CD1c-positive myeloid dendritic cell (primary cell): ENCODE results near the gene NCOA5.

Experiments used
- DNase-seq: peaks from one replicate; pipeline ENCODE4 v3.0.0-alpha.2; 2016; ENCODE audit errors: extremely low spot score

NCOA5 gene

DNA sequence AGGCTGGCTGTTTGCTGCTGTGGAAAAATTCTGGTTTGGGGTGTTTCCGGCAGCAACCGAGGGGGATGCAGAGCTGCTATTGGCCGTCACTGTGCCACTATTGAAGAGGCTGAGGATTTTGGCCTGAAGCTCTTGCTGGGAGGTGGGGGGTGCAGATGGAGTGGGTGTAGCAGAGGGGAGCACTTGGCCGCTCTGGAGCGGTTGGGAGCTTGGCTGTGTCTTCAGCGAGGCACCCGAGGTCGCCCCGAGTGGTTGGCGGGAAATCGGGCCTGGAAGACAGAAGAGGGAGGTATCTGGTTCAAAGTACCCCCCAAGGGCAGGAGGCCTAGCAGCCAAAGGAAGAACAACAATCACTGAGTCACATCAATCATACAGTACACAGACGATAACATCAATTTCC, 27.1 kb downstream of the NCOA5 start:
- DNase-seq: no peak

DNA sequence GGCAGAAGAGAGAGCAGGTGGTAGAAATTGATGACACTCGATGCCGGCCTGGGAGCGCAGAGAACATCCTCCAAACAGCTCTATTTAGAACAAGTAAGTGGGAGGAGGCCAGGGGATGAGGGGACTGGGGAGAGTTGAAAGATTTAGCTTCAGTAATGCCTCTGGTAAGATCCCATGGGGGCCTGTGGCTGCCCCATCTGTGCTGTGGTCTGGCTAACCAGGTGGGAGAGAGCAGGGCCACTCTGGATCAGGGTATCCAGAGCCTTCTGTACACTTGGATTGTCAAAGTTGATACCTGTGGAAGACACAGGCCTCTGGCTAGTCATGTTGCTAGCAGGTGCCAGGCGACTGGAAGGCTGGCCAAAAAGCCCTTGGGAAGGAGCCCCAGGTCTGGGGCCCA, 27.6 kb downstream of the NCOA5 start:
- DNase-seq: no peak

DNA sequence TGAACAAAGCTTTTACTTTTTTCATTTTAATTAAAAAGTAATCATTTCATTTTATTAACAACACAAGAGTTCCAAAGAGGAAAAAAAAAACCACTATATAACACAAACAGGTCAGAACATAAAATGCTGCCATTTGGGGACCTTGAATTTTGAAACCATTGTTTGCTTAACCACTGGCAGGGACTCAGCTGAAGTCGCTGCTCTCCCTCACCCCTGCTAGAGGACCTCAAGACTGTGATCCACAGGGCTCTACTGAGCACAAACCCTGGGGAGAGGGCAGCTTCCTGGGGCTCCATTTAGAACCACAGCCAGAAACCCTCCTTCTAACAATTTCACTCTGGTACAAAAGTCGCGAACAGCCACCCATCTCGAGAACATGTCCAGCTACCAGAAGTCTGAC, 28.8 kb downstream of the NCOA5 start:
- DNase-seq: no peak

DNA sequence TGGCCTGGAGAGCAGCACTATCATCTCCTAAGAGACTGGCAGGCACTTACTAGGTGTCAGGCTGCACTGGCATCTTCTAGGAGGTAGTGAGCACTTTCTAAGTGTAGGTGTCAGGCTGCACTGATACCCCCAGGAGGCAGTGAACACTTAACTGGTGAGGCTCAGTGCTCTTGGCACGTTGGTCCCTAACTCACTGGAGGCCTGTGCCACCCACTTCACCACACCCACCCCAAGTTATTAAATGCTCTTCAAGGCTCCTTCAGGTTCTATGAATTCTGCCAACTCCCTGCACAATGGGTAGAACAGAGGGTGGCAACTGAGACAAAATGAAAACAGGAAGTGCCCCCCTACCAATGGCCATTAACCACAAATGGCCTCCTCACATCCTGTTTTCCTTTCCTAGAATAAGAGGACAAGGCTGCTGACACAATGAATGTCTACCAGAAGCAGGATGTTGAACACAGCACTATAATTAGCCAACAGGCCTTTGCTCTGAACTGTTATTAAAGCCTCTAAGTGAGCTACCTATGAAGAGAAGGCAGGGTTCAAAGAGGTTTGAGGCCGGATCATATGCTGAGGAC, 29.4 kb downstream of the NCOA5 start:
- peak; percentile 89 for DNase-seq

DNA sequence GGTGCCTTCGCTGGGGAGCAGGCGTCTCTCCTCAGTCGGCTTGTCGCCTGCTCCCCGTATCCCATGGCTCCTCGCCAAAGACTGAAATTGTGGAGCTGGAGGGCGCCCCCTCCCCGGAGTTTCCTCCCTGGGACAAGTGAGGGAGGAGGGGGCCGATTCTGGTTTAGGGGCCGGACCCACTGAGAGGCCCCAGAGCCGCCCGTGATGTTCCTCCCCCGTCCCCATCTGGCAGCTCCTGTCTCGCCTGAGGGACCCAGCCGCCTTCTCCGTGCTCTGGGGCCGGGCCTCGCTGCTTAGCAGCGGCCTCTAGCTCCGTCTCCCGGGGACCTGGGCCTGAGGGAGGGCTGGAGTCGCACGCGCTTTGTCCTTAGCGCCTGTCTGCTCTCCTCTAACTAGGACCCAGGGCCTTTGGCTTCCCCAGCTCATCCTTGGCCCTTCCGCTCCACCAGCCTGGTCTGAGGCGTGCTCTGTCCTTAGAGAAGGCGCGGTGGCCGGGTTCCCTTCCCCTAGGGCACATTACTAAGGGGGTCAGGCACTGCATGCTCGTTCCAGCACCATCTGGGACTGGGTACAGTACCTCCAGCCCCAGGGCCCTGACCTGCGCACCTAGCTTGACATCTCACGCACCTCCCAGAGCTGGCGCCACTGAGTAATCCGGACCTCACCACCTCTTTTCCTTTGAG, 31.0 kb downstream of the NCOA5 start:
- DNase-seq: no peak

DNA sequence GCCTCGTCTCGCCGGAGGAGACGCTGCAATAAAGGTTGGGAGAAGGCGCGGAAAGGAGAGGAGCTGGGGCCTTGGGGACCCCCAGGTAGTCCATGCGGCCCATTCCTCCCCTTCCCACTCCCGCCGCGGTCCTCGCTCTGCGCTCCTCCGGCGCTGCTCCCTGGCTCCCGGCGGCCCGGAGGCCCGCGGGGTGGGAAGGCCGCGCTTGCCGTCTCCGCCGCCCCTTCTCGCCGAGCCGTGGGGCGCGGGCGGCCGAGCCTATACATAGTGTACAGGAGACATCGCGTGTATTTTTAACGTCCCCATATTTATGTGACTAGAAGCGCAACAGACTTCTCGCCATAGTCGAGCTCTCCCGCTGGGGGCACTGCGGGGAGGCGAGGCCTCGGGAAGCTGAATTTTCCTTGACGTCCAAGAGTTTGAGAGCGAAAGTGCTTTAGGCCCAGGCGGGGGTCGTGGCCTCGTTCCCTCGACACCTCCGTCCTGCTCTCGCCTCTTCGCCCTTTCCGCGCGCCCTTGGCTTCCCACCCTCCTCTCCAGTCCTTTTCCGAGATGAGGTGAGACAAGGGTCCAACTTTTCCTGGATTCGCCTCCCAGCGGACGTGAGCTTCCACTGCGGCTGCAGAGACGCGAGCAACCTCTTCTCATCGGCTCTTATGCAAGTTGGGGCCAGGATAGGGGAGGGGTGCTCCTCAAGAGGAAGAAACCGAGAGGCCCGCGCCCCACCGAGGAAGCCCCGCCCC, 31.7 kb downstream of the NCOA5 start:
- peak; percentile 52 for DNase-seq

DNA sequence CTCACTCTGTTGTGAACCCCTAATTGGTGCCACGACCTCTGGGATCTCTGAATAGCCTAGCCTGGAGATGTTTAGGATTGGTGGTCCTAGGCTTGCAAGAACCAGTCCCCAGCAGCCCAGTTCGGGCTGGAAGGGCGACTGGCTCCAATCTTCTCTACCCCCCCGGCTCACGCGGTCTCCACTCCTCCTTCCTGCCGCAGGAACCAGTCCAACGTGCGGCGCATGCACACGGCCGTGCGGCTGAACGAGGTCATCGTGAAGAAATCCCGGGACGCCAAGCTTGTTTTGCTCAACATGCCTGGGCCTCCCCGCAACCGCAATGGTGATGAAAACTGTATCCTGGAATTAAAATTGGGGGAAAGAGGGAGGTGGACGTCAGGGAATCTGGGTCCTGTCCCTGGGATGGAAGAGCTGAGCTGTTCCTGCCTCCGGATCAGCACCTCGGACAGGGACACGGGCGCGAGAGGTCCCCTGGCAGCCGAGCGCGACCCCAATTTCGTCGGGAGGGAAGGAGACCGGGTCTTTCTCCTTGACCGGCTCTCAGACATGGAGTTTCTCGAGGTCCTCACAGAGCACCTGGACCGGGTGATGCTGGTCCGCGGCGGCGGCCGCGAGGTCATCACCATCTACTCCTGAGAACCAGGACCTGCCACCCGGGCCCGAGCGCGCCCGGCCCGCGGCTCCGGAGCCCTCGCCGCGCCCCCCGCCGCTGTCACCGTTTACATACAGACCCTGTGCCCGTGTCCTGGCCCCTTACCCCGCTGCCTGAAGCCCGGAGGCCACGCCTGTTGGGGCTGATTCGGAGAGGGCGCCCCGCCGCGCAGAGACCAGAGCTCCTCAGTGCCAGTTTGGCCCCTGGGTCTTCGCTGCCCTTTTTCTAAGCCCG, 32.5 kb downstream of the NCOA5 start:
- DNase-seq: peak; percentile 24

DNA sequence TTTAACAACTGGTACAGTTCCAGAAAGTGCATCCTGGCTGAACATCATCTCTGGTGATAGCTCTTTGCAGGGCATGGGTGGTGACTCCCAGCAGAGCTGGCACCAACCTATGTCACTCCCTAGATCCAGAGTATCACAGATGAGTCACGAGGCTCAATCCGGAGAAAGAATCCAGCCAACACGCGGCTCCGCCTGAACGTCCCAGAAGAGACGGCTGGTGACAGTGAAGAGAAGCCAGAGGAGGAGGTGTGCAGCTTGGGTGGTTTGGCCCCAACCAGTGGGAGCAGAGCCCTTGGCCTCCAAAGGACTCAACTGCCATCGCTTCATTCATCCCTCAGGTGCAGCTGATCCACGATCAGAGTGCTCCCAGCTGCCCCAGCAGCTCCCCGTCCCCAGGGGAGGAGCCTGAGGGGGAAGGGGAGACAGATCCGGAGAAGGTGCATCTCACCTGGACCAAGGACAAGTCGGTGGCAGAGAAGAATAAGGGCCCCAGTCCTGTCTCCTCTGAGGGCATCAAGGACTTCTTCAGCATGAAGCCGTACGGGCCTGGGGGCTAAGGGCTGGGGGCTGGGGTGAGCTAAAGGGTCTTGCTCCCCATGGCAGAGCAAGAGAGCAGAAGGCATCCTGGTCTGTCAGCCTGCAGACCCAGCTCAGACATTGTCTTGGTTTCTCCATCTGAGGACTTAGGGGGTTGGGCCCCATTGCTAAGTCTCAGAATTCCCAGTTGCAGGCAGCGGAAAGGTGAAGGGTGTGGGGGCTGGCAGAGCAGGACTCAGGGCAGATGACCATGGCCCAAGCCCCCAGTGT, 33.5 kb downstream of the NCOA5 start:
- DNase-seq: no peak

DNA sequence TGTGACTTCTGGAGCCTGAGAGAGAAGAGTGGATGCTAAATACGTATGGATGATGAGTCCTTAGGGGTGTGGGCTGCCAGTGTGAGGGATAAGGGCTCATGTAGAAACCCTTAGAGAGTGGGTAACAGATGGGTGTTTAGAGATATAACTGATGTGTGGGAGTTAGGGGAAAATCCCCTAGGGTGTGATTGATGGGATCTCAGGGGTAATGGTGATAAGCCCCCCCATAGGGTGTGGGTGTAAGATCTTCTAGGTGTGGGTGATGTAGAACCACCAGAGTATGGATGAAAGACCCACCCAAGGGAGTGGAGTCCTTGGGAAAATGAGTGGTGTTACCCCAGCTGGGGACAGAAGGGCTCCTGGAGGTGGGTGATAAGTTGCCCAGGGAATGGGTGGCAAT, 34.5 kb downstream of the NCOA5 start:
- no peak for DNase-seq

DNA sequence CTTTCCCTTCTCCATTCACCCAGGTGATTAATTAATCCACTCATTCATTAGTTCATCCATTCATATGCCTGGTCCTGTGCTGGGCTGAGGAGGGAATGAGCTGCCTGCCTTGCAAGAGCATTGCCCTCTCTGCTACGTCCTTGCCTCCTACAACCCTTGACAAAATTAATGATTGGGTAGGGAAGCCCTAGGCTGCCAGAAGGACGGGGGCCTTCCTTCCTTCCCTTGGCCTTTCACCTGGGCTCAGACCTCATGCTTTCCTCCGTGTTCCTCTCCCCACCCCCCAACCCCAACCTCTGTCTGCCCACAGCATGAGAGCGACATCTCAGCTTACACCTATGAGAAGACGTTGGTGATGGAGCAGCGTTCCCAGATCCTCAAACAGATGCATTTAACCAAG, 35.2 kb downstream of the NCOA5 start:
- DNase-seq: no peak

DNA sequence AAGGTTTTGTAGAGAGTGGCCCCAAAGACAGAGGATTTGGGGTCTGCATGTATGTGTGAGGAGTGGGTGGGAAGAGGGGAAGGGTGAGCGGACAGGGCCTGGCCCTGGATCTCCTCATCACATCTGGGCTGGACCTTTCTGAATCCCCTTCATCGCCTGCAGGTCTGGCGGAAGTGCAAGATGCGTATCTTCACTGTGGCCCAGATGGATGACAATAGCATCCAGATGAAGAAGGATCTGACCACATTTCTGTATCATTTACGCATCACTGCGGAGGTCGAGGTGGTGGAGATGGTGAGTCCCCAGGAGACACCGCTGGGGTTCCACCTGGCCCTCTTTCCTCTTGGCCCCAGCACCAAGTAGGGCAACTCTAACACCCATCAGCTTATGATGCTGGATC, 36.3 kb downstream of the NCOA5 start:
- DNase-seq: no peak

DNA sequence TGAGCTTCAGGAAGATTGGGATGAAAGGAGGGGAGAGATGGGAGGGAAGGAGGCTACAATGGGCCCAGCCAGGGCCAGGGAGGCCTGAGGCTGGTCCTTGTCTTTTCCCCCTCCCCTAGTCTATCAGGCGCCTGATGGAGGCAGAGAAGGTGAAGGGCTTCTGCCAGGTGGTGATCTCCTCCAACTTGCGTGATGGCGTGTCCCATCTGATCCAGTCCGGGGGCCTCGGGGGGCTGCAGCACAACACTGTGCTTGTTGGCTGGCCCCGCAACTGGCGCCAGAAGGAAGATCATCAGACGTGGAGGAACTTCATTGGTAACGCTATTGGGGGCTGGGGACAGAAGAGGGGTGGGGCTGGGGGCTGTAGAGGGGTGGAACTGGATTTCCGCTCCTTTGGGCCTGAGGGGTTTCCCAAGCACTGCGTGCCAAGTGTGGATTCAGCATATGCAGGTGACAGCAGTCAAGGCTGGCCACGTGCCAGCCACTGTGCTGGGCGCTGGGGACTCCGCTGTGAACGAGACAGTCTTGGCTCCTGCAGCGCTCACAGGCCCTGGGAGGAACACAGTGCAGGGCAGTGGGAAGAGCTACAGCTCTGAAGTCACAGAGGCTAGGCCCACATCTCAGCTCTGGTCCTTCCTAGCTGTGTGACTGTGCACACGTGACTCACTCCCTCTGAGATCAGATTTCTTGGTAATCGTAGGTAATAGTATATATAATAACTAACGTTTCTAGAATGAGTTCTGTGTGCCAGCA, 38.0 kb downstream of the NCOA5 start:
- no peak for DNase-seq

DNA sequence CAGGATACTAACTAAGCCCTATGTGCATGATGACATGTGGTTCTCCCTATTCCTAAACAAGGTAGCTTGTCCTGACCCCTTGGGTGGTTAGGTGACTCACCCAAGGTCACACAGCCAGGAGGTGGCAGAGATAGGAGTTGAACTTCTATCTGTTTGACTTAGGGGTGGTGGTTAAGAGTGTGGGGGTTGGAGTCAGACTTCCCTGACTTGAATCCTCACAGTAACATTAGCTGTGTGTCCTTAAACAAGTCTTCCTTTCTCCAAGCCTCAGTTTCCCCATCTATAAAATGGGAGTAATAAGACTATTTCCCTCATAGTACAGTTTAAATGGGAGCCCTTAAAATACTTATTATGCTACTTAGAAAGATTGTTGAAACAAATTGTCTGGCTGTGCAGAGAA, 38.9 kb downstream of the NCOA5 start:
- no peak for DNase-seq

DNA sequence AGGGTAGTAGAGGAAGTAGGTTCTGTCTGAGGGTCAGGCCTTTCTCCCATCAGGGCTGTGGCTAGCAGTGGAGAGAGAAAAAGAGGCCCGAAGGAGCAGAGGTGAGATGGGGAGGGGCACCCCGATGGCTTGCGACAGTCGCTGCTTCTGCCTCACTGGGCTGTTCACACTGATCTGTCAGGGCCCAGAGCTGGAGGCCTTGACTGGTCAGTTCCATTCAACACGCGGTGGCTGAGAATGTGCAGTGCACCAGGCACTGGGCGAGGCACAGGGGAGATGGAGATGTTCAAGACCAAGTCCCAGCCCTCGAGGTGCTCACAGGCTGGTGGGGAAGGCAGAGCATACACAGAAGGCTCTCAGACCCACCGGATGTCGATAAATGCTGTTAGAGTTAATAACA, 39.3 kb downstream of the NCOA5 start:
- no peak for DNase-seq

DNA sequence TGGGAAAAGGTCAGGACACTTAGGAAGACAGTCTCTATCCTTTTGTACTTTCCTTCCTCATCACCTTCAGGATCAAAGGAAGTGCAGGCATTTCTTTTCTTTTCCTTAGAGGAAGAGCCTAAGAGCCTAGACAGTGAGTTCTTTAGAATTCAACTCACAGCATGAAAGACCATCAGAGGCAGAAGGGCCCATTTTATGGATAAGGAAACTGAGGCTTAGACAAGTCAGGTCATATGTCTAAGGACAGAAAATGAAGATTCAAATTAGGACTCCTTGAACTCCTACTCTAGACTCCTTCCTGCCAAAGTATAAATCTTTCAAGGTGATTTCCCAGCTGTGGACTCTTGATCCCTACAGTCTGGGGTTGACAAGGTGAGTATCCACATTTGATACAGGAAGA, 39.9 kb downstream of the NCOA5 start:
- DNase-seq: no peak

DNA sequence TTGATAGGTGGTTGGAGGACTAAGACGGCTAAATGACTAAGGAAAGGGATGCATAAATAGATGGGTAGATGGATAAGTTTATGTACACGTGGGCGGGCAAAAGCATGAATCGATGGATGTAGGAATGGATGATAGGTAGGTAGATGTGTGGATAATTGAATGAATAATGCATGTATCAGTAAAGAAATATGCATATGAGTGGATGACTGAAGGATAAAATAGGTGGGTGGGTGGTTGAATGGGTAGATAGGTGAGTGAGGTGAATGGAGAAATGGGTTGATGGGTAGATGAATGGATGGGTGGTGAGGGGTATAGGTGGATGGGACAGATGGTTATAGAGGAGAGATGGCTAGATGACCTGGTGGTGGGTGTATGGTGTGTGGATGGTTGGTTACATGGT, 40.6 kb downstream of the NCOA5 start:
- DNase-seq: no peak

DNA sequence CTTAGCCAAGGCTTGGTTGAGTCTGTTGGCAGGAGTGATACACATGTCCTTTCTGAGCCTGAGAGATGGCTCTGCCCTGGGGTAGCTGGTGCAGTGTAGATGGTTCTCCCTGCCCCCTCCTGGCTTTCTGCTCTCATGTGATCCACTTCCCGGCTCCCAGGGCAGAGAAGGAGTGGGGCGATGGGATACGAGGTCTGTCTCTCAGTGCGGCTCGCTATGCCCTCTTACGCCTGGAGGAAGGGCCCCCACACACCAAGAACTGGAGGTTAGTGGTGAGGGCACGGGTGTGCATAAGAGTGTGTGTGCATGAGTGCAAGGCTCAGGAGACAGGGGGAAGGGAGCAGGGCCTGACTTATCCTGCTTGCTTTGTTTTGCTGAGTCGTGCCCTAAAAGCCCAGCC, 41.9 kb downstream of the NCOA5 start:
- DNase-seq: no peak

DNA sequence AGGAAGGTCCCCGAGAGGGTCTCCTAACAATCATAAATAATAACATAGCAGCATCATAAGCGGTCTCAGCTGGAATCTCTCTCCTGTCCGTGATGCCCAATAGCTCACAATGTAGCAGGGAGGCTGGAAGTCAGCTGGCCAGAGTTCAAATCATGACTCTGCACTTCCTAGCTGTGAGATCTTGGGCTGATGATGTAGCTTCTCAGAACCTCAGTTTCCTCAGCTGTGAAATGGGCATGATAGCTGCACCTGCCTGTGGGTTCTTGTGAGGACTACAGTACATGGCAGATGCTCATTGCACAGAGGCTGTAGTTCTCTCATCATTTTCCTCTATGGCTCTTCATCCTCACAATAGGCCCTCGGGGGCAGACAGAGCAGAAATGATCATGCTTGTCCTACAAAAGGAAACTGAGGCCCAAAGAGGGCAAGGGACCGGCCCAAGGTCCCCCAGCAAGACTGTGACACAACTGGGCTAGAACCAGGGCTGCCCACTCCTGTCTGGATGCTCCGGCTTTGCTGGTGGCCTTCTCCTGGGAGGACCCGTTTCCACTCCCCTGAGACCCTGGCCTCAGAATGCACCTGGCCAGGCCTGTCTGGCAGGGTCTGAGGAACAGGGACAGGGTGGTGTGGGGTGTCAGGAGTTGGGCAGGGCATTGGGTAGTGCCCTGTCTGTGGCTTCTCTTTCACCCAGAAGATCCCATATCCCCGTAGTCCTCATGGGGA, 43.0 kb downstream of the NCOA5 start:
- no peak for DNase-seq

DNA sequence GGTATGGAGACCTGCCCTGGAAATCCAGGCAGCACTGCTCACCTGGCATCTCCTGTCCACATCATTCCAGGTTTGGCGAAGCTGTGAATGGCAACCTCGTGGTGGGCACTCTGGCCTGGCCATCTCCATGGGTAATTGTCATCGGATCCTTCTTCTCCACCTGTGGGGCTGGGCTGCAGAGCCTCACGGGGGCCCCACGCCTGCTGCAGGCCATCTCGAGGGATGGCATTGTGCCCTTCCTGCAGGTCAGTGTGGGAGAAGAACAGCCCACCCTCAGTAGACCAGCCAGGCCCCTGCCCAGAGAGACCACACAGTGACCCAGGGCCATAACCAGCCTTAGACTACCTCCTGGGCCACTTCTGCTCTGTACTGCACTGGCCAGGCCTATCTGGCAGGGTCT, 44.9 kb downstream of the NCOA5 start:
- DNase-seq: no peak

DNA sequence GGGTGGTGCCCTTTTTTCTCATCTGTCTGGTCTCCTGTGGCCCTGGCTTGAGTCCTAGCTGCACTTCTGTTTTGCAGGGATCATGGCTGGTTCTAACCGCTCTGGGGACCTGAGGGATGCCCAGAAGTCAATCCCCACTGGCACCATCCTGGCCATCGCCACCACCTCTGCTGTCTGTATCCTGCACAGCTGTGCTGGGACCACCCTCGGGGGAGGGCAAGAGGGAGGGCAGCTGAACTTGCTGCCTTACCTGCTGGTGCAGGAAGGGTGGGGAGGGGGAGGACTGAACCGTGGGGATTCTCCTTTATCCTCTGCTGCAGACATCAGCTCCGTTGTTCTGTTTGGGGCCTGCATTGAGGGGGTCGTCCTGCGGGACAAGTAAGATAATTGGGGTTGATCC, 46.2 kb downstream of the NCOA5 start:
- DNase-seq: no peak
